Parathyroid adenoma (tissue), 2 donors: Measurements from ENCODE around the gene FOXB1.

Source experiments
- H2AFZ ChIP-seq: fragments of 300-600 bp; sonication (generic); one replicate; pipeline ENCODE4 v1.7.0; 2017; ENCODE audit warnings: antibody characterized with exemption, mild to moderate bottlenecking
- H3K27ac ChIP-seq: fragments of 300-600 bp; sonication (generic); one replicate; pipeline ENCODE4 v1.7.0; 2017
- H3K27me3 ChIP-seq: fragments of 300-600 bp; sonication (generic); one replicate; pipeline ENCODE4 v1.7.0; 2017; ENCODE audit warnings: low read length; ENCODE audit not compliant: control insufficient read depth, insufficient read depth
- H3K36me3 ChIP-seq: fragments of 300-600 bp; sonication (generic); one replicate; pipeline ENCODE4 v1.7.0; 2017; ENCODE audit warnings: low read length; ENCODE audit not compliant: control insufficient read depth, insufficient read depth
- H3K4me1 ChIP-seq: fragments of 300-600 bp; sonication (generic); one replicate; pipeline ENCODE4 v1.7.0; 2017; ENCODE audit warnings: control low read depth
- H3K4me2 ChIP-seq: fragments of 300-600 bp; sonication (generic); one replicate; pipeline ENCODE4 v1.7.0; 2017; ENCODE audit warnings: low read length
- H3K4me3 ChIP-seq: fragments of 300-600 bp; sonication (generic); one replicate; pipeline ENCODE4 v1.7.0; 2017; ENCODE audit warnings: low read depth, low read length
- H3K79me2 ChIP-seq: fragments of 300-600 bp; sonication (generic); one replicate; pipeline ENCODE4 v1.7.0; 2017; ENCODE audit warnings: control low read depth
- H3K9ac ChIP-seq: fragments of 300-600 bp; sonication (generic); one replicate; pipeline ENCODE4 v1.7.0; 2017; ENCODE audit warnings: mild to moderate bottlenecking
- H3K9me3 ChIP-seq: fragments of 300-600 bp; sonication (generic); one replicate; pipeline ENCODE4 v1.7.0; 2017; ENCODE audit warnings: low read length; ENCODE audit not compliant: control insufficient read depth
- CTCF ChIP-seq: fragments of 300-600 bp; sonication (generic); IDR thresholded peaks from one replicate; pipeline ENCODE4 v1.7.0; 2017; ENCODE audit warnings: antibody characterized with exemption, mild to moderate bottlenecking
- donor health status: primary hyperparathyroidism.

The FOXB1 gene

GRCh38 chr15:59994888-59995557 is 9.1 kb upstream of the FOXB1 start:
- Histone ChIP-seq H3K4me2 (no peak overlapping the region), H3K4me1 (no peaks in the 10 kb centered on the region), H2AFZ (no peak overlapping the region), H3K9ac (no peak overlapping the region), H3K36me3 (no peaks in the 10 kb centered on the region), H3K79me2 (no peaks in the 10 kb centered on the region), H3K27ac (no peak overlapping the region), H3K27me3 (peaks cover 31% of the 10 kb centered on the region), H3K9me3 (no peaks in the 10 kb centered on the region), H3K4me3 (no peak overlapping the region)
- TF ChIP-seq CTCF = no peak

GRCh38 chr15:59995568-59996297 is 8.4 kb upstream of the FOXB1 start:
- H2AFZ ChIP-seq = no peak overlapping the region
- no peak overlapping the region for H3K4me2 ChIP-seq
- H3K4me3 ChIP-seq = no peak overlapping the region
- no peak for TF ChIP-seq CTCF
- no peak overlapping the region for H3K9ac ChIP-seq
- no peak overlapping the region for H3K27ac ChIP-seq
- no peaks in the 10 kb centered on the region for H3K4me1 ChIP-seq
- H3K27me3 ChIP-seq = peaks cover 31% of the 10 kb centered on the region
- no peaks in the 10 kb centered on the region for H3K36me3 ChIP-seq
- H3K9me3 ChIP-seq = no peaks in the 10 kb centered on the region
- H3K79me2 ChIP-seq = no peaks in the 10 kb centered on the region

GRCh38 chr15:59996298-59997041 is 7.6 kb upstream of the FOXB1 start:
- Histone ChIP-seq H3K36me3 (no peaks in the 10 kb centered on the region), H3K9me3 (no peaks in the 10 kb centered on the region), H3K4me2 (no peak overlapping the region), H2AFZ (no peak overlapping the region), H3K79me2 (no peaks in the 10 kb centered on the region), H3K4me3 (no peak overlapping the region), H3K9ac (no peak overlapping the region), H3K27ac (no peak overlapping the region), H3K27me3 (peaks cover 31% of the 10 kb centered on the region), H3K4me1 (no peaks in the 10 kb centered on the region)
- TF ChIP-seq CTCF = no peak

GRCh38 chr15:59997070-59997701 is 6.9 kb upstream of the FOXB1 start:
- Histone ChIP-seq H3K36me3 (no peaks in the 10 kb centered on the region), H3K4me2 (no peak overlapping the region), H3K79me2 (no peaks in the 10 kb centered on the region), H3K27me3 (peaks cover 31% of the 10 kb centered on the region), H3K4me1 (no peaks in the 10 kb centered on the region), H3K4me3 (no peak overlapping the region), H2AFZ (no peak overlapping the region), H3K27ac (no peak overlapping the region), H3K9me3 (no peaks in the 10 kb centered on the region), H3K9ac (no peak overlapping the region)
- TF ChIP-seq CTCF = no peak
